Mammary epithelial cell (primary cell): ENCODE data around the gene MKRN1.

ENCODE experiments used
- CTCF ChIP-seq, 2 donors: IDR thresholded peaks in 1 of 2; conservative IDR thresholded peaks in 1 of 2; 2 replicates each; pipeline ENCODE4 v1.5.1; 2011 to 2012; ENCODE audit warnings: inconsistent platforms in 2 of 2, low read length in 2 of 2, mild to moderate bottlenecking in 2 of 2, control low read depth in 1 of 2, low read depth in 1 of 2; ENCODE audit not compliant: insufficient read depth in 1 of 2; ENCODE audit errors: extremely low read depth in 1 of 2
- EZH2 ChIP-seq: IDR thresholded peaks from 2 replicates; pipeline ENCODE4 v1.6.1; 2012; ENCODE audit warnings: low read length, inconsistent platforms, borderline replicate concordance

- no peak for TF ChIP-seq CTCF (conservative IDR thresholded peaks at IDR 0.05 in 1 of 2, IDR thresholded peaks at IDR 0.05 in 1 of 2; ENCODE audit: extremely low read depth in 1 of 2, insufficient read depth in 1 of 2, low read depth in 1 of 2, low read length in 2 of 2)
- TF ChIP-seq EZH2 = no peak
Observed at GRCh38 chr7:140478246-140479061, 851 bp downstream of the MKRN1 start.
